Upper lobe of right lung (tissue), 1 donor: ENCODE measurements around the gene NIT1. TPM values are rescaled to one million over a fixed set of nuclear protein-coding genes. Genes with fewer than 3 reads are reported as not detected.

ENCODE experiments used
- ATAC-seq: fragments of 200-7000 bp; cut with Tn5 transposase; one replicate; pipeline ENCODE4 v1.9.1; 2020; ENCODE audit warnings: mild to moderate bottlenecking, moderate library complexity
- DNase-seq: peaks from one replicate; pipeline ENCODE4 v3.0.0-alpha.2; 2020
- H3K27ac ChIP-seq: fragments of 200-600 bp; one replicate; pipeline ENCODE4 v1.8.0; 2022
- H3K27me3 ChIP-seq: fragments of 200-600 bp; one replicate; pipeline ENCODE4 v1.8.0; 2022; ENCODE audit warnings: mild to moderate bottlenecking
- H3K36me3 ChIP-seq: fragments of 200-600 bp; one replicate; pipeline ENCODE4 v1.8.0; 2022
- H3K4me1 ChIP-seq: fragments of 200-600 bp; one replicate; pipeline ENCODE4 v1.8.0; 2022
- H3K4me3 ChIP-seq: fragments of 200-600 bp; one replicate; pipeline ENCODE4 v1.8.0; 2022; ENCODE audit warnings: mild to moderate bottlenecking
- H3K9me3 ChIP-seq: fragments of 200-600 bp; one replicate; pipeline ENCODE4 v1.8.0; 2022
- CTCF ChIP-seq: fragments of 200-600 bp; IDR thresholded peaks from one replicate; pipeline ENCODE4 v1.8.0; 2022; ENCODE audit warnings: antibody characterized with exemption
- intact Hi-C: fragments of 100-400 bp; cut with DNase I; formaldehyde crosslinking; loops from one replicate; pipeline ENCODE4 v1.11.0; 2022
- total RNA-seq: library from RNA; stranded (reverse); fragmentation: NEBNext Ultra II Directional; extraction: Animal tissue kit (Norgen Biotek cat#: 25700); gene quantifications from one replicate; pipeline ENCODE4 v1.2.1, GENCODE V29; 2021
- donor health status: DM: no; HTN: yes; CAD: no; lungs with severe emphysema.

The NIT1 gene
- total RNA-seq, 1 donor from 2014 or later, result 42.1 TPM

- no peak for TF ChIP-seq CTCF
- DNase-seq, result no peak
- no peak overlapping the region for H3K4me3 ChIP-seq
- no peak for ATAC-seq
- H3K27ac ChIP-seq, result peak overlapping the region; percentile 53
- no peaks in the 10 kb centered on the region for H3K36me3 ChIP-seq
- H3K27me3 ChIP-seq, result no peaks in the 10 kb centered on the region
- peaks cover 28% of the 10 kb centered on the region for H3K4me1 ChIP-seq
- intact Hi-C loops, result no loop called here
- H3K9me3 ChIP-seq, result no peaks in the 10 kb centered on the region
Observed at GRCh38 chr1:161137881-161138280, 20.0 kb downstream of the NIT1 start.

DNA sequence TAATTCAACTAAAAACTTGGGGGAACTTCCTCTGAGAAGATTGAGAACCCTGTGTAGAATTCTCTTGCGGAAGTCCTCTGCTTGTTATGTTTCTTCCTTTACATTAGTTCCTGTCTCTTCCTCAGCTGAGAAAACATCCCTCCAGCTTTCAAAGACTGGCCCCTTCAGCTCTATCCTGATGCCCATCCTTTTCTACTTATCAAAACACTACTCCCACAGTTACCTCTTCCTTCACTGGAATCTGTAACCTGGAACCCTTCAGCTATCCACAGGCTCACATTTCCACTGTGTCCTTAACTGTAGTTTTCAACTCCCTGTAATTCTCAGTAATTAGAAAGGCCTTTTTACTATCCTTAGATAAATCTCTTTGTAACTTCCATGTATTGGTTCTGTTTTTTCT is 20.5 kb downstream of the NIT1 start:
- no peaks in the 10 kb centered on the region for H3K36me3 ChIP-seq
- H3K27me3 ChIP-seq, result no peaks in the 10 kb centered on the region
- no peaks in the 10 kb centered on the region for H3K9me3 ChIP-seq
- ATAC-seq (no peak), DNase-seq (no peak)
- intact Hi-C loops, result no loop called here
- TF ChIP-seq CTCF, result no peak
- H3K27ac ChIP-seq, result peak overlapping the region; percentile 53
- H3K4me1 ChIP-seq, result peaks cover 26% of the 10 kb centered on the region
- no peak overlapping the region for H3K4me3 ChIP-seq

DNA sequence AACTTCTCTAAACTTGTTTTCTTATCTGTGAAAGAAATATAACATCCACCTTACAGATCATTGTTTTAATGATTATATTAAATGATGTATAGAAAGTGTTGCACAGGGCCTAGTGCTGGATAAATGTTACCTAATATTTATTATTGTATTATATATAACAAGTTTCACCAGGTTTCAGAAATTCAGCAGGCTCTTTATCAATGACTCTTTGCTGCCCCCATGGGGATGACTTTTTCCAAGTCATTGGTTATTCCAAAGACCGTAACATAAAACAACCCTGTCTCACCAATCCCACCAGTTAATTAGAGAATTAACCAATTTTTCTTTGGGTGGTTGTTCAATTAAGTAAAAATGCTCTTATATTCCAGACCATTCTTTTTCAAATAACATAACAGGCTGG is 21.9 kb downstream of the NIT1 start:
- no peak overlapping the region for H3K27ac ChIP-seq
- H3K4me1 ChIP-seq, result peaks cover 13% of the 10 kb centered on the region
- peak; percentile 58 for TF ChIP-seq CTCF
- no peaks in the 10 kb centered on the region for H3K27me3 ChIP-seq
- ATAC-seq, result peak; percentile 56
- no peaks in the 10 kb centered on the region for H3K36me3 ChIP-seq
- no peak overlapping the region for H3K4me3 ChIP-seq
- no peaks in the 10 kb centered on the region for H3K9me3 ChIP-seq
- DNase-seq, result no peak
- intact Hi-C loops, result no loop called here

GRCh38 chr1:161140755-161141400 is 23.0 kb downstream of the NIT1 start:
- no peak overlapping the region for H3K4me3 ChIP-seq
- peaks cover 12% of the 10 kb centered on the region for H3K4me1 ChIP-seq
- intact Hi-C loops, result no loop called here
- no peak for ATAC-seq
- H3K27ac ChIP-seq, result no peak overlapping the region
- DNase-seq, result no peak
- H3K9me3 ChIP-seq, result no peaks in the 10 kb centered on the region
- no peaks in the 10 kb centered on the region for H3K27me3 ChIP-seq
- no peaks in the 10 kb centered on the region for H3K36me3 ChIP-seq
- TF ChIP-seq CTCF, result no peak

DNA sequence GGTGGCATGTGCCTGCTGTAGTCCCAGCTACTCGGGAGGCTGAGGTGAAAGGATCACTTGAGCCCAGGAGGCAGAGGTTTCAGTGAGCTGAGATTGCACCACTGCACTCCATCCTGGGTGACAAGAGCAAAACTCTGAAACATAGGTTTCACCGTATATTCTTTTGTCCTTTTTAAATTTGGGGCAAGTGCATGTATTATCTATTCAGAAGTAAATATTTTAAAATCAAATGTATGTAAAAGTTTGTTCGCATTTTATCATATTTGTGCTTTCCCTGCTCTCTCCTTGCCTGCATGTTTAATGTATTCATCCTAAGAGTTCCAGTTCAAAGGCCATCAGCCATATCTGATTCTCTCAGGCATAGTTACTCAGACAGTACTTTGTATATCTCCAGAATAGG is 27.9 kb downstream of the NIT1 start:
- ATAC-seq (no peak), DNase-seq (no peak)
- Histone ChIP-seq H3K4me1 (no peaks in the 10 kb centered on the region), H3K4me3 (no peak overlapping the region), H3K27ac (no peak overlapping the region), H3K36me3 (no peaks in the 10 kb centered on the region), H3K27me3 (no peaks in the 10 kb centered on the region), H3K9me3 (no peaks in the 10 kb centered on the region)
- TF ChIP-seq CTCF, result no peak
- intact Hi-C loops, result no loop called here

DNA sequence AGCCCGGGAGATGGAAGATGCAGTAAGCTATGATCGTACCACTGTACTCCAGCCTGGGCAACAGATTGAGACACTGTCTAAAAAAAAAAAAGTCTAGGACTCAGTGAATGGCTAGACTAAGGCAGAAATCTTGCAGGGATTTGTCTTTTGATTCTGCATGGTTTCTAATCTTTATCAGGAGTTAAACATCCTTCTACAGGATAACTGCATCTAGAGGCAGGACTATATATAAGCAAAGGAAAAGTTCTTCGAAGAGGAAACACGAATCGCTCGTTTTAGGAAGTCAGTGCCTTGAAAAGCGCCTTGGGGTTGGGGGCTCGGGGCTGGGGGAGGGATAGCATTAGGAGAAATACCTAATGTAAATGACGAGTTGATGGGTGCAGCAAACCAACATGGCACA is 35.3 kb downstream of the NIT1 start:
- TF ChIP-seq CTCF, result no peak
- DNase-seq, result no peak
- Histone ChIP-seq H3K4me1 (peaks cover 14% of the 10 kb centered on the region), H3K36me3 (peaks cover 6% of the 10 kb centered on the region), H3K4me3 (peak overlapping the region; percentile 92), H3K27me3 (no peaks in the 10 kb centered on the region), H3K27ac (peak overlapping the region; percentile 98), H3K9me3 (no peaks in the 10 kb centered on the region)
- ATAC-seq, result no peak
- intact Hi-C loops, result no loop called here
